HG03280 (cell line): ENCODE results near the gene TMOD1.

ENCODE experiments used
- ATAC-seq: cut with Tn5 transposase; IDR thresholded peaks from one replicate; pipeline ENCODE4 v1.9.1; 2021; ENCODE audit warnings: mild to moderate bottlenecking, moderate library complexity; ENCODE audit not compliant: unreplicated experiment

Gene TMOD1

DNA sequence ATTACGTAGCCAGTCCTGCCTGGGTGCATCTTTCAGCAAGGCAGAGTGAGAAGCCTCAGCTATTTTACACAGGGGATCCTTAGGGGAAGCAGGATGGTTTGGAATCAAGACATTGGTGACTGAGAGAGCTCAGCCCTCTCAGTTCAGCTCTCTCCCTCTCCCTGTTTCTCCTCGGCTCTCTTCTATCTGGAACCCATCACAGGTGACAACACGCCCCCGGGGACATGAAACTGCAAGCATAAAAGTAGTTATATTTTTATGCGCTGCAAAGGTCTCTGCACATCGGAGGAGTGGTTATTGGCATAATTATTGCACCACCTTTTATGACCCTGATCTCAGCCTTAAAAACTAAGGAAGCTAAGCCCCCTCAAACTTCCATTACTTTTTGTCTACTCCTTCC lies 14.2 kb downstream of the TMOD1 start:
- no peak for ATAC-seq

DNA sequence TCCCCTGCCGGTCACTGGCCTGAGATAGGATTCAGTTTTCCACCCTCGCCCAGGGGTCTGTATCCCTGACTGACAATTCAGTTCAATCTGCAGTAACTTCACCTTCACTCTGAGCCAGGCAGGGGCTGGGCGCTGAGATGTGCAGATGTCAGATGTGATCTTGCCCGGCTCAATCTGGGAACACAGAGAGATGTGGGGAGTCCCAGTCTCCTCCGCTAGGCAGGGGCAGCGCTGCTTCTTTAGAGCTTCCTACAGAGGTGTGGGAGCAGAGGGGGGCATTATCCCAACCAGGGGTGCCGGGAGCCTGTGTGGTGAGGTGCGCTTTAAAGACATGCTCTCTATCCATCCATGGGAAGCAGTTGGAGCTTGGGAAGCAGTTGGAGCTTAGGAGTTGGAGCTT lies 14.6 kb downstream of the TMOD1 start:
- ATAC-seq = no peak

DNA sequence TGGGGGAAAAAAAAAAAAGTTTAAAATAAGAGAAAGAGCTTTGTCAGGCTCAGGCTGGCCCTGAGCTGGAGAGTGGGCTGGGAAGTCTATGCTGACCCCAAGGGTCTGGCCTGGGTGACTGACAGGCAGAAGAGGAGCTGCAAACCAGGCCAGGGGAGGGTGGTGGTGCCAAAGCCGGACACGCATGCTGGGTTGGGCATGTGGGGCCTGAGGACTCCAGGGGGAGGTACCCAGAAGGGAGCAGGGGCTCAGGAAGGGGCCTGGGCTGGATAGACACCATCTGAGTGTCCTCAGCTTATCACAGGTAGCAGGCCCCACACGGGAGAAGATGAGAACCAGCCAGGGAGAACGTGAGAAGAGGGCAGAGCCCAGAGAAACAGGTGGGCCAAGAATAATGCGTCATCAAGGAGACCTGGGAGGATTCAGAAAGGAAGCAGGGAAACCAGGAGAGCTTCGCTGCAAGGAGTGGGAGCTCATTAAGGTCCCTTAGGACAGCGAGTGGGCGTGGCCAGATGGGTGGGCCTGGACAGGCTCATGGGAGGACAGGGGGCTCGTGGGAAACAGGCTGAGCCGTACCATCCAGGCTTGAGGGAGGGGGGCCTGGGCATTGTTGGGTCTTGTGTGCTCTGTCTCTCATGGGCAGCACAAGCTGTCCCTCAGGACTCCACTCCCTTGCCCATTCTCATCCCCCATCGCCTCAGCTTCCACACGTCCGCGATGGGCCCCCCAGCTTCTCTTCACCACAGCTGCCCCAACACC lies 16.0 kb downstream of the TMOD1 start:
- ATAC-seq = no peak

GRCh38 chr9:97518166-97518908 lies 16.9 kb downstream of the TMOD1 start:
- ATAC-seq = no peak

GRCh38 chr9:97518909-97519307 lies 17.4 kb downstream of the TMOD1 start:
- no peak for ATAC-seq

- ATAC-seq = no peak
Observed at GRCh38 chr9:97519441-97519970, 18.0 kb downstream of the TMOD1 start.

DNA sequence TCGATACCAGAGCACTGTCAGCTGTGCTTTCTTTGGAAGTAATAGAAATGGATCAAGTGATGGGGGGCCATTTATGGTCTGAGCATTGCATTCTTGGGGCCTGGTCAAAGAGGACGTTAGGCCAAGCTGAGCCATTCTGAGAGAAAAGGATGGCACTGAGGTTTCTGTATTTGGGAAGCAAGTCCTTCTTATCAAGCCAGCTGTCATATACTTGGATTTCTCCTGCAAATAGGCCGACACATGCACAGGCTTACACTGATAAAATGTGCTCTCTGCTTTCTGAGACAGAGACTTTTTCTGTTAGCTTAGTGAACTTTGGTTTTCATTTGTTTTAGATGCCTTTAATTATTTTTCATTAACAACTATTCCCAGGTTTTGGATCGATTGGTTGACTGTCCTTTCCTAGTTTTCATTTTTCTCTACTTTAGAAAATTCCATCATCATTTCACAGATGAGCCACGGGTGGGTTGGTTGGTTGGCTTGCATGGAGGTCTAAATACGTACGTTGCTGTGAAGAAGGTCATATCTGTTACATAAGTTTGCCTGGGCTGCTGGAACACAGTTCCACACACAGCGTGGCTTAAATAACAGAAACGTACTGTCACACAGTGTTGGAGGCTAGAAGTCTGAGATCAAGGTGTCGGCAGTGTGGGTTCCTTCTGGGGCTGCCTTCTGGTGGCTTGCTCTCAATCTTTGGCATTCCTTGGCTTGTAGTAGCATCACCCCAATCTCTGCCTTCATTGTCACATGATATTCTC lies 20.3 kb downstream of the TMOD1 start:
- ATAC-seq = no peak

DNA sequence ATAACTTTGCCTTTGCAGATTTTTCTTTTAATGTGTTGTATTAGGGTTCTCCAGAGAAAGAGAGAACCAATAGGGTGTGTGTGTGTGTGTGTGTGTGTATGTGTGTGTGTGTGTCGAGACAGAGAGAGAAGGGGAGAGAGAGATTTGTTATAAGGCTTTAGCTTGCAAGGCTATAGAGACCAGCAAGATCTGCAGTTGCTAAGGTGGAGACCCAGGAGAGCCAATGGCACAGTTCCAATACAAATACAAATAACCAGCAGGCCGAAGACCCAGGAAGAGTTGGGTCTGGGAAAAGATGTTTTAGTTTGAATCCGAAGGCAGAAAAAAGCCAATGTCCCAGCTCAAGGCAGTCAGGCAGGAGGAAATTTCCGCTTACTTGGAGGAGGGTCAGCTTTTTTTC lies 23.0 kb downstream of the TMOD1 start:
- no peak for ATAC-seq

DNA sequence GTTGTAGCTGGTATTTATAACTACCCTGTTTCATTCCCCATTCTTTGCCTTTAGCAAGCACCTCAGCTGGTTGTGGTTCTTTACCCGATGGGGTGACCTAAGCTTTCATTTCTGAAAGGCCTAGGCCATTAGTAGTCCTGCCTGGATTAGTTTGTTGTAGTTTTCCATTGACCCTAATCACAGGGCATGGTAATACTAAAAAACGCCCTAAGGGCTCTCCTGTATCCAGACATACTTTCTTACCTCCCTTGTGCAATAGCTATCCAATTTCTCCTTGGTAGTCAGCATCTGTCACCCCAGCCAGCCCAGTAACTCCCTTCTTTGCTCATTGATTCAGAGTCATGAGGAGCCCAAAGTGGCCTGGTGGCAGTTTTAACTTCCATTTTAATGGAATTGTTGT lies 24.0 kb downstream of the TMOD1 start:
- ATAC-seq = no peak

DNA sequence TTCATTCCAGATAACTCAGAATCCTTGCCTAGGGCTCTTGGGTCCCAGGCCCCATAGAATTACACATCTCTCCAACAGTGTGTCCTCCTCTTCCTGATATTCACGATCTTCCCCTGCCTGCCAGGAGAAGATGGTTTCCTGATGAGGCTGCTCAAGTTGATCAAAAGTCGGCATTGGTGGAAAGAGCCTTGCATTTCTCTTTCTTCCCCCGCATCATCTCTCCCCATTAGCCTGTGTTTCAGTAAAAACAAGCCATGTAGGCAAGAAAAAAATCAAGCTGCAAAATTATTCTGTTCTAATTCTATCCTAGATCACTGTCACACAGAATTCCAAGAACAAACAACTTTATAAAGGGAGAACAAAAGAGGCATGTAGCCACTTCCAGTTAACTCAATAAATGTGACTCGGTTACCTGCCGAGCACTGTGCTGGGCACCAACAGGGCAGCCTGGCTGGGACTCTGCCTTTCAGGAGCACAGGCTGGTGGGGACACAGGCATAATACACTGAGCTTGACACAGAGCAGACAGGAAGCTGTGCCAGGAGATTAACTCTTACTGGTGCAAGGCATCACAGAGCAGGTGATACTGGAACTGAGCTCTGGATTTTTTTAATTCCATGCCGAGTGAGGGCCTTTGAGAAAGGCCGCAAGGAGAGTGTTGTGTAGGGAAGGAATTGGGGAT lies 25.6 kb downstream of the TMOD1 start:
- ATAC-seq = no peak

- no peak for ATAC-seq
Observed at GRCh38 chr9:97527626-97528528, 26.4 kb downstream of the TMOD1 start.

GRCh38 chr9:97528529-97529230 lies 27.2 kb downstream of the TMOD1 start:
- ATAC-seq = no peak

DNA sequence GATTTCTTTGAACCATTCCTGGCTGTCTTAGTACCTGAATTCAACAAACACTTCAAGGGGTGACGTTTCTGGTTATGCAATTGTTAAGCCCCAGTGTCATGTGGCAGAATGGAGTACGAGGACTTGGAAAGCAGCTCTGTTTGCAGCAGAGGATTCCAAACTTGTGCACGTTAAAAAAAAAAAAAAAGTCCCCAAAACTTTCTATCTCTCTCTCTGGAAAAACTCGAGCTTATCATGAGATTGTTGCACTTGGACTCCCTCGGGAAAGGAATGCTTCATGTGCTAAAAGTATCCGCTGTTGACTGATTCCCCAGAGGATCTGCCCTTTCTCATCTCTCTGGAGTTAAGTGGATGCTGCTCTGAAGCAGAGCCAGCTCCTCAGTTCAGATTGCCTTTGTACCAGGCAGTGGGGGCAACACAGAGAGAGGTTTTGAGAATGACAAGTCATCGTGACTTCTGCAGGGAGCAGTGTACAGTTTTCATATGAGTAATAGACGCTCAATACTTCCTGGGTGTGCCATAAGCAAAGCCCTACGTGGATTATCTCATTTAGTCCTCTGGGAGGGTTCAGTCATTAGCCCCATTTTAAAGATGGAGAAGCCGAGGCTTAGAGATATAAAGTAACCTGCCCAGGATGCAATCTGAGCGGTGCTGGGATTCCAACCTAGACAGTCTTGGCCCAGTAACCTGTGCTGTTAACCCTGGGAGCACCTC lies 28.1 kb downstream of the TMOD1 start:
- ATAC-seq = peak; percentile 77

DNA sequence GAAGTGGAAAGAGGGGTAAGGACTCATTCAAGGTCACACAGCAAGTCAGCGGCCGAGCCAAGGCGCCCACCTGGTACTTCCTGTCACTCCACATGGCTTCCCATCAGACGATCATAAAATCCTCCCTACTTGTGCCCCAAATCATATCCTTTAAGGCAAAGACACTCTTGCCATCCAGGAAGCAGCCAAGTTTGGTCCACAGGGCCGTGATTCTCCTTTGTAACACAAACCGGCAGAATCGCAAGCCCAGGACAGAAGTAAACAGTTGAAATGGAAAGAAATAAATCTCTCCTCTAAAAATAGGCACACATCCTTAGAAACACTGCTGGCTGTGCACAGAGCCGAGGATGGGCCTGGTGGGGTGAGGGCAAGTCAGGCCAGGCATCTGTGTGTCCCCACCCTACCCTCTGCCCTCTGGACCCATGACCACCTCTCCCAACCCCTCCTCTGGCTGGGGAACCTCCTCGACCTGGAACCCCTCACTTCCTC lies 30.5 kb downstream of the TMOD1 start:
- no peak for ATAC-seq

- no peak for ATAC-seq
Observed at GRCh38 chr9:97534185-97534584, 32.7 kb downstream of the TMOD1 start.

GRCh38 chr9:97534961-97535594 lies 33.6 kb downstream of the TMOD1 start:
- ATAC-seq = no peak

DNA sequence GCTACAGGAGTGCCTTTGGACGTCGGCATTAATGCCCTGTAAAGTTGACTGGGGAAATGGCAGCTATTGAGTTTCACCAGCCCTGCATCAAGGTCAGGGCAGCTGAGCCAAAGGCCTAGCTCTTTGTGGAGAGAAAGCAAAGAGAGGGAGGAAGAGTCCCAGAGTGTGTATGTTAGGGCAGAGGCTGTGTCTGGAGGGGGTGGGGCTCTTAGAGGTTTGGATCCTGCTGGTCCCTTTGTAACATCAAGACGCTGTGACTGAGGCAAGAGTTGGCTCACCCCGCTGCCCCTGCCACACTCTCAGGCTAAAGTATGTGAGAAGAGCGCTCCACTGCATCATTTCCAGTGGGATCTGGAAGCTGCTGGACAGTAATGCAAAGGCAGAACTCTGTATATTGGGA lies 34.3 kb downstream of the TMOD1 start:
- ATAC-seq = no peak

- no peak for ATAC-seq
Observed at GRCh38 chr9:97536480-97536879, 35.0 kb downstream of the TMOD1 start.
